ENCODE results near the gene B4GALT6.

B4GALT6 gene

DNA sequence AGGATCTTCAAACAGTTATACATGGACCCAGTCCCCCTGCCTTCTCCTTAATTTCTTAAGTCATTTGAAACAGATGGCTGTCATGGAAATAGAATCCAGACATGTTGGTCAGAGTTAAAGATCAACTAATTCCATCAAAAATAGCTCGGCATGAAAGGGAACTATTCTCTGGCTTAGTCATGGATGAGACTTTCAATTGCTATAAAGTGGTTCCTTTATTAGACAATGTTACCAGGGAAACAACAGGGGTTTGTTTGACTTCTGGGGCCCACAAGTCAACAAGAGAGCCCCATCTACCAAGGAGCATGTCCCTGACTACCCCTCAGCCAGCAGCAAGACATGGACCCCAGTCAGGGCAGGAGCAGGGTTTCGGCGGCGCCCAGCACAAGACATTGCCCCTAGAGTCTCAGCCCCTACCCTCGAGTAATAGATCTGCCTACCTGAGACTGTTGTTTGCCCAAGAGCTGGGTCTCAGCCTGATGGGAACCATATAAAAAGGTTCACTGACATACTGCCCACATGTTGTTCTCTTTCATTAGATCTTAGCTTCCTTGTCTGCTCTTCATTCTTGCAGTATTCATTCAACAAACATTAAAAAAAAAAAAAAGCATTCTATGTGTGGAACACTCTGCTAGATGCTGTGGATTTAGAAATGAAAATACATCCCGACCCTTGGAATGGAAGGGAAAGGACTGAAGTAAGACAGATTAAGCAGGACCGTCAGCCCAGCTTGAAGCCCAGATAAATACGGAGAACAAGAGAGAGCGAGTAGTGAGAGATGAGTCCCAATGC is 88.1 kb downstream of the B4GALT6 start:
- no peak for DNase-seq (ENCODE audit: low read depth in 2 of 2)

DNA sequence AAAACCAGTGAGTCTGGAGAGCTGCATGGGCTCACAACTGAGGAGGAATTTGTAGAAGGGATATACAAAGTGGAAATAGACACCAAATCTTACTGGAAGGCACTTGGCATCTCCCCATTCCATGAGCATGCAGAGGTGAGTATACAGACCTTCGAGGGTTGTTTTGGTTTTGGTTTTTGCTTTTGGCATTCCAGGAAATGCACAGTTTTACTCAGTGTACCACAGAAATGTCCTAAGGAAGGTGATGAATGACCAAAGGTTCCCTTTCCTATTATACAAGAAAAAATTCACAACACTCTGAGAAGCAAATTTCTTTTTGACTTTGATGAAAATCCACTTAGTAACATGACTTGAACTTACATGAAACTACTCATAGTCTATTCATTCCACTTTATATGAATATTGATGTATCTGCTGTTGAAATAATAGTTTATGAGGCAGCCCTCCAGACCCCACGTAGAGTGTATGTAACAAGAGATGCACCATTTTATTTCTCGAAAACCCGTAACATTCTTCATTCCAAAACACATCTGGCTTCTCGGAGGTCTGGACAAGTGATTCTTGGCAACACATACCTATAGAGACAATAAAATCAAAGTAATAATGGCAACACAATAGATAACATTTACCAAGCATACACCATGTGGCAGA is 89.1 kb downstream of the B4GALT6 start:
- DNase-seq (ENCODE audit: low read depth in 2 of 2) = no peak

DNA sequence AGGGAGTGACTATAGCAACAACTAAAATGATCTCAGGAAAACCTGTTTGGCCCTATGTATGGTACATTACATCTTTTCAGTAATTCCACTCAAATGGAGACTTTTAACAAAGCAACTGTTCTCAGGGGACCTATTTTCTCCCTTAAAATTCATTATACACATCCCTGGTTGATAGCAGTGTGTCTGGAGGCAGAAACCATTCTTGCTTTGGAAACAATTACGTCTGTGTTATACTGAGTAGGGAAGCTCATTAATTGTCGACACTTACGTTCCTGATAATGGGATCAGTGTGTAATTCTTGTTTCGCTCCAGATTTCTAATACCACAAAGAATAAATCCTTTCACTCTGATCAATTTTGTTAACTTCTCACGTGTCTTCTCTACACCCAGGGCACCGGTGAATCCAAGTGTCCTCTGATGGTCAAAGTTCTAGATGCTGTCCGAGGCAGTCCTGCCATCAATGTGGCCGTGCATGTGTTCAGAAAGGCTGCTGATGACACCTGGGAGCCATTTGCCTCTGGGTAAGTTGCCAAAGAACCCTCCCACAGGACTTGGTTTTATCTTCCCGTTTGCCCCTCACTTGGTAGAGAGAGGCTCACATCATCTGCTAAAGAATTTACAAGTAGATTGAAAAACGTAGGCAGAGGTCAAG is 91.7 kb downstream of the B4GALT6 start:
- no peak for DNase-seq (ENCODE audit: low read depth in 2 of 2)

DNA sequence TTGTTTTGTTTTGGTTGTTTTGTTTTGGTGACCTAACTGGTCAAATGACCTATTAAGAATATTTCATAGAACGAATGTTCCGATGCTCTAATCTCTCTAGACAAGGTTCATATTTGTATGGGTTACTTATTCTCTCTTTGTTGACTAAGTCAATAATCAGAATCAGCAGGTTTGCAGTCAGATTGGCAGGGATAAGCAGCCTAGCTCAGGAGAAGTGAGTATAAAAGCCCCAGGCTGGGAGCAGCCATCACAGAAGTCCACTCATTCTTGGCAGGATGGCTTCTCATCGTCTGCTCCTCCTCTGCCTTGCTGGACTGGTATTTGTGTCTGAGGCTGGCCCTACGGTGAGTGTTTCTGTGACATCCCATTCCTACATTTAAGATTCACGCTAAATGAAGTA is 92.8 kb downstream of the B4GALT6 start, which contains the start of gene TTR:
TSS of gene TTR (plus strand) at position 250 of the 400 bp plus-strand sequence. CDS start at position 276, 26 bp downstream.
- no peak for DNase-seq (ENCODE audit: low read depth in 2 of 2)

DNA sequence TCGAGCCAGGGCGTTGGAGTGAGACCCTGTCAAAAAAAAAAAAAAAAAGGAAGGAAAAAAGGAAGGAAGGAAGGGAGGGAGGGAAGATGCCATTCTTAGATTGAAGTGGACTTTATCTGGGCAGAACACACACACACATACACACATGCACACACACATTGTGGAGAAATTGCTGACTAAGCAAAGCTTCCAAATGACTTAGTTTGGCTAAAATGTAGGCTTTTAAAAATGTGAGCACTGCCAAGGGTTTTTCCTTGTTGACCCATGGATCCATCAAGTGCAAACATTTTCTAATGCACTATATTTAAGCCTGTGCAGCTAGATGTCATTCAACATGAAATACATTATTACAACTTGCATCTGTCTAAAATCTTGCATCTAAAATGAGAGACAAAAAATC is 93.3 kb downstream of the B4GALT6 start:
- no peak for DNase-seq (ENCODE audit: low read depth in 2 of 2)

DNA sequence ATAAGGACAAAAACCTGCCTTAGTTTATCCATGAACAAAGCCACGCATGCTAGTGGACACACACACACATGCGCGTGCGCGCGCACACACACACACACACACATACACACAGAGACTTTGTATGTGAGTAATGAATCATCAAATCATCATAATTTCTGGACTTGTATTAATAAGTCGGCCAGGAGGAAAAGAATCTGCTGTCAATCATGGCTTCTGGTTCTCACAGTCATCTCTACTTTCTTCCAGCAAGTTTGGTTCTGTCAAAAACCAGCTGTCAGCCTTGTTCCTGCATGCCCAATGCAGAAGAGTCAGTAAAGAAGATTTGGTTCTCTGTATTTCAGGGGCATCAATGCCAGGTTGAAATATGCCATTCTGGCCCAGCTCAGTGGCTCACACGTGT is 93.8 kb downstream of the B4GALT6 start:
- DNase-seq (ENCODE audit: low read depth in 2 of 2) = no peak

DNA sequence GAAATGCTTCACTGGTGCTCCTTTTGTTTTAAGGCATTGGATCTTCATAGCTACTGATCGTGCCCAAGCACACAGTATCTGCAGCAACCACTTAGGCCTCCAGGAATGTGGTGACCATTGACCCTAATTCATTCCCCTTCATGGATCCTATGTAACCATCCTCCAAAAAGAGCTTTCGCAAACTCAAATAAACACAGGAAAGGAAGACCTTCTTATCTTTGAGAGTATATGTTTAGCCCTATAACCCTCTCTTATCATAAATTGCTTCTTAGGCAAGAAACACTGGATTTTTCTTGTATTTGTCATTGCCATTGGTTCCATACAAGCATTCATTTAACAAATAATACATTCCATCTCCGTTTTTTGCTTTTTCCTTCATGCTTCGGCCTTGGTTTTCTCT is 96.9 kb downstream of the B4GALT6 start:
- DNase-seq (ENCODE audit: low read depth in 2 of 2) = no peak

DNA sequence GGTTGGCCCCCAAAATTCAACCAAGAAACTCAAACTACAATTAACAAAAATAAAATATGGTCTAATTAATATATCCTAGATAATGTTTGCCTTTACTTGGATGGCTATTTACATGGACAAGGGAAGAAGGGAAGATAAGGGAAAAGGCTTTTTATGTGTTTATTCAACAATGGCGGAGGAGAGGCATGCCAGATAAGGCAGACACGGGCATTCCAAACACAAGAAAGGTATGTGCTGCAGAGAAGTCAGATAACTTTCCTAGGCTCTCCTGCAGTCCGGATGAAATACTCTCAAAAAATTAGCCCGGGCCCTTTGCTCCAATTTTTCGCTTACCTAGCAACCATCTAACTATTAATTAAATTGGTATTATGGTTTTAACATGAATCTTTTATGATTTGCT is 97.8 kb downstream of the B4GALT6 start:
- no peak for DNase-seq (ENCODE audit: low read depth in 2 of 2)

DNA sequence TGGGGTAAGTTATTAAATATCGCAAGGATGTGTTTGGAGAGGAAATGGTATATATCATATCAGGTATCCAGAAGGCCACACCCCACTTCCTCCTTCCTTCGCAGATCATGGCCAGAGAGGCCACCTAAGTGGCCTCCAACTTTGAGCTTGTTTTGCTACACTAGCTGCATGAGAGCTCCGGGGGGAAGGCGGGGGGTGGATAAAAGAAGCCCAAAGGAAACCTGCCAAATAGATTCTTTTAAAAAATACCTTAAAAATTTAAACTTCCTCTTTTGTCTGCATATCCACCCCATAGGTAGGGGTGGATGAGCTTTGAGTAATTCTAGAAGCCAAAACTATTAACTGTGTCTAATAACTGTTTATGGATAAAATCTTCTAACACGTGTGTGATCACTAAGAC is 98.4 kb downstream of the B4GALT6 start:
- no peak for DNase-seq (ENCODE audit: low read depth in 2 of 2)

DNA sequence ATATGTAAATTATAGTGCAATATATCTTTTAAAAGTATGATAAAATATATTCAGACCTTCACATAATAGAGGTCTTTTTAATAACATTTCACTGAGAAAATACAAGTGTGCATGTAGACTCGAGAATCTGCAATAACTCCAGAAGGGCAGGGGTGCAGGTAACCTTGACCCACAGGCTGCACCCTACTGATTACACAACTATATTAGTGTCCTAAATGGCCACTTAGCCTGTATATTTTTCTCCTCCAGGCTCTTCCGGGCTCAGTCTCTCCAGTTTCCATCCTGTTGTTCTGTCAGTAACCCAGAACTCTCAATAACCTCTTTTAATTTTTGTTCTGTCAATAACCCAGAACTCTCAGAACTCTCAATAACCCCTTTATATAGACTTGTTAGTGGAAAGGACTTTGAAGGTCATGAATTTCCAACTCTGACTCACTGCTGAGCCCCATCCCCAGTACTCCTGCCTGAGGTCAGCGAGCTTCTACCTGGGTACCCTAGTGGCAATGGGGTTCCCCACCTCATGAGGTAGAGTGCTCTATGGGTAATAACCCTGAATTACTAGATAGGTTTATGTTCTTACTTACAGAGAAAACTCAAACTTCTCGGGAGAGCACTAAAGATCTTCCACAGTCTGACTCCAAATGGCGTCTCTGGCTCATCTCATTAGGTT is 101.1 kb downstream of the B4GALT6 start:
- no peak for DNase-seq (ENCODE audit: low read depth in 2 of 2)

DNA sequence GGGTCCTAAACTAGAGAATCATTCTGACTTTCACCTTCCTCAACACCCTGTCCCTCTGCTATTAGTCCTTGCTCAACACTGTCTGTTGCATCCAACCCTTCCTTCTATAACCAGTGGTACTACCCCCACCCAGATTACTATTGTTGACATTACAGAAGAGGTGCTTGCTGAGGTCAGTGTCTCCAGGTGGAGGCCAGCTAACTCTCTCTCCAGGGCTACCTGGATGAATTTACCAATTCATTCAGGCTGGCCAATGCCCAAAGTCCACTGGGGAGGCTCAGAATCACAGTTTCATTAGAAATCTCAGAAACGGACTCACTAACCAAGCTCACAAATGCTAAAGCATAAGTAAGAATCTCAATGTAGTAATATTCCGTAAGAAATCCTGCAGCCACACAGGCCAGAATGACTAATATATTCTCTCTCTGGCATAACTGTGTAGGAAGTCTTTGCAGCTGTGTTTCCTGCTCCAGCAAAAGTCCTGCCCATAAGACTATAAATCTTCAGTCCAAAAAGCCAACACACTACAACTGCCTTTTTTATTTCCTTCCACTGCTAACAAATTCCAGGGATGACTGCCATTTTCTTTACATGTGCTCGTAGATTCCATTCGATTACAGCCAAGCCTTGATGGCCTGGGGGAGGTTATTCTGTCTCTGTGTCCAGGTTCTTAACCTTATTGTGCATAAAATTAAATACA is 102.7 kb downstream of the B4GALT6 start:
- no peak for DNase-seq (ENCODE audit: low read depth in 2 of 2)

DNA sequence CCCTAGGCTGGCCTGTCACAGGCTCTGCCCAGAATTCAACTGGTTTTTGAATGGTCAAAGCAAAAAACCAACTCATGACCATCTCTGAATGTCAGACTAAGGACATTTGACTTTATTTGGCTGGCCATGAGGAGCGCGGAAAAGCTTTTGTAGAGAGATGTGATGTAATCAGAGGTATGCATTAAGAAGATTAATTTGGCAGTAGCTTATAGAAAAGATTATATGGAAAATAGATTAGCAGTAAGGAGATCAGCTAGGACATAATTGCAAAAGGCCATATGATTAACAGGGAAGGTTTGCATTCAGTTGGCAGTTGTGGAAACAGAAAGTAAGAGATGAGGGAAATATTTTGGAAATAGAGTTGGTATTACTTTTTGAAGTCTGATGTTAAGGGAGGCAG is 105.0 kb downstream of the B4GALT6 start:
- no peak for DNase-seq (ENCODE audit: low read depth in 2 of 2)

DNA sequence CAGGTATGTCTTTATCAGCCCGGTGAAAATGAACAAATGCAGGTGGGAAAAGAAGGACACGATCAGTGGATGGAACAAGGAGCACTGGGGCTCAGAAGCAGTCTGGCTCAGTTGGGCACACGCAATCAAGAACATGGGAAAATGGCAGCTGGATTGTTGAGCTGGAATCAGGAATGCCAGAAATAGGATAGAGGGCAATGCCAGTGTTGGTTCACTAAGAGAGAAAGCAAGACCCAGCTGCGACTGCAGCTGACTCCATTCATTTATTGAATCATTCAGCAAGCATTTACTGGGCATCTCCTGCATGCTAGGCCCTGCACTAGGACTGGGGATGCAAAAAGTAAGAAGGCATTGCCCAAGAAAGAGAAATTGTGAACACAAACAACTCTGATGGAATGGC is 106.3 kb downstream of the B4GALT6 start:
- DNase-seq (ENCODE audit: low read depth in 2 of 2) = no peak

DNA sequence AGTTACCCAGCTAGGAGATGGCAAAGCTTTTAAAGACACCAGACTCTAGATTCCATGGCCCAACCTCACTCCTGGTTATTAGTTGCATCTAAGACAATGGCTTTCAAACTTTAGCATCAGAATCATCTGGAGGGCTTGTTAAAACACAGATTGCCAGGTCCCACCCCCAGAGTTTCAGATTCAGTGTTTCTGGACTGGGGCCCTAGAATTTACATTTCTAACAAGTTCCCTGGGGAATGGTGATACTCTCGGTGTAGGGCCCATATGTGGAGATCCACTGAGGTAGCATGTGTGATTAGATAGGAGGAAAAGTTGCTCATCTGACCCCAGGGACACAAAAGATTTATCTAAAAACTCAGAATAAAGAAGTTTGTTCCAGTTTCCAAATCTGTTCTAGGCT is 107.2 kb downstream of the B4GALT6 start:
- DNase-seq (ENCODE audit: low read depth in 2 of 2) = no peak

DNA sequence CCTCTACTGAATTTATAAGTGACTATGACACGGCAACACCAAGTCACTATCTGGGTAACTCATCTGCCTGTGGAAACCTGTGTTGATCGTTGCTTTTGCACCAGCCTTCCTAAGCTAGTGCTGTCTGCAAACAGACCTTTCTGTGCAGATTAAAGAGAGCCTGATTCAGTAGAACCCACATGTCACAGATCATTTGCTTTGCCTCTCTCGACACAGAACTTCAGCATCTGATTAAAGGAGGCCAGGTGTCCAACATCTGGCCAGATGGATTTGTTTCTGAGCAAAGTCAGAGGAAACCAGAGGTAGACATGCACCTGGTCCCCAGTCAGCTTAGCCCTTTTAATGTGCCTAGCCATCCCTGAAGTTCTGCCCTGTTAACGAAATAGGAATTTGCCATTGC is 107.7 kb downstream of the B4GALT6 start:
- DNase-seq (ENCODE audit: low read depth in 2 of 2) = no peak

DNA sequence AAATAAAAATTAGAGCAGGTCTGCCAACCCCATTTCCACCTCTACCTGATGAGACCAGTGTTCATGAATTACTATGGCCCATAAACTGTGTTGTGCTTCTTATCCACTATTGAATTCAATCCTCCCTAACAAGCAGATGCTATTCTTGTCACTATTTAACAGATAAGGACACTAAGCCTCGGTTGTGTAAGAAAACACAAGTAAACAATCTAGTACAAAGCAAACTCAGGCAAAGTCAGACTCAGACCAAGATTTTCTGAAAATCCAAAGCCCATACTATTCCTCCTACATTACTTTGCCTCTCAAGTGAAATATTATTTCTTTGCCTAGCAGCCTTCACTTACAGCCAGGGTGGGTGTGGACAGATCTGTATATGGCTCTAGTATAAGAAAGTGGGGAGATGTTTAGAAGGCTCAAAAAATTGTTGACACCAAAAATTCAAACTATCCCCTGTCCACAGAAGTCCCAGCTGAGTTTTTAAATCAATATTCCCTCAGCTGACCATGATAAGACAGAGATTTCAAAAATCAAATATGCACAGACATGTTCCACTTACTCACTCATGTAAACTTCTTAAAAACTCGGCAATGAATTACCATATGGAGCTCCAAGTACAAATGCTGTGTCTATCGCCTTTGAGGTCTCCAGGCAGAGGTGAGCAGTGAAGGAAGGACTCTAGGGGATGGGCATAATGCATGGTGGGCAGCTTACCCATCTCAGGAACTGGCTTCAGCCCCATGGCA is 108.7 kb downstream of the B4GALT6 start:
- no peak for DNase-seq (ENCODE audit: low read depth in 2 of 2)

DNA sequence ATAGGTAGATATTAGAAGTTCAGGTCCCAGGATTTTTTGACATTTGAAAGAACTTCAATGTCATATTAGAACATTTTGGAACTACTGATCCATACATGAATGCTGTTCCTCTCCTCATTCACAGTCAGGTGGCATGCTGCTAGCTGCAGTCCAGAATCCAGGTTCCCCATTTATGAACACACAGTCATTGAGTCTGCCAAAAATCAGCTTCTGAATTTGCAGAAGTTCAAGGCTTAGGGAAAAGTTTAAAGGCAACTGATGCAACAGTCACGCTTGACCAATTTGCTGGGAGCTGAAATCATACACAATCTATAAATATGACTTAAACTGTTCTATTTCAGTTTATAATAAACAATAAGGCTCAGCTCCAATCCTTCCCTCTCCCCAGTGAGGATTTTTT is 110.0 kb downstream of the B4GALT6 start:
- no peak for DNase-seq (ENCODE audit: low read depth in 2 of 2)

Data from activated CD4-positive, alpha-beta T cell treated with anti-CD3 and anti-CD28 coated beads for 24 hours (primary cell).